ENCODE results near the gene SEC24C. TPM values are rescaled to one million over a fixed set of nuclear protein-coding genes. Genes with fewer than 3 reads are reported as not detected.

The SEC24C gene
- total RNA-seq, 1 donor from 2014 or later: 119 TPM

DNA sequence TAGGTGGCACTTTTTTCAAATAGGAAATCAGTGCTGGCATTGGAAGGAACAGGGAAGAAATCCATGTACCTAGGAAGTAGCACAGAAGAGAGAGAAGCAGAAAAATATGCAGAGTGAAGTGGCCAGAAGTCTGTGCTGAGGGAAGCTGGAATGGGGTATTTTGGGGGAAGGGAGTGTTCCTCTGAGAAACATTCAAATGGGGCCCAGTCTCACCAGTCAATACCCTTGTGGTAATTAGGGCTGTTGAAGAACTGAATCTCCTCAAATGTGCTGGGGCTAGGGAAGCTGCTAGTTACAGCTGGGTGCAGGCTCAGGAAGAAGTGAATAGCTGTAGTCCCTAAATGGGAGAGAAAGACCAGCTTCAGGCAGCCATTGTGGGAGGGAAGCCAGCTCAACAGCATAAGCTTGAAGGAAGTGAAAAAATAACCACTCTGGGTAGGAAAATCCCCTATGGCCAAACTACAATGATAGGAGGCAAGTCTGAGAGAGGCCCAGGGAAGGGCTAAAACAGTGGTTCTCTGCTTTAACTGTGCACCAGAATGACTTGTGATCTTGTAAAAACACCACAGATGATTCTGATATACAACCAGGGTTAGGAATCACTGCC lies 59.6 kb downstream of the SEC24C start:
- H3K27me3 Mint-ChIP-seq (ENCODE audit: low read depth): no peaks in the 10 kb centered on the region
- H3K4me1 Mint-ChIP-seq (ENCODE audit: low read depth): peaks cover 19% of the 10 kb centered on the region
- no peaks in the 10 kb centered on the region for H3K9me3 Mint-ChIP-seq
- peaks cover 83% of the 10 kb centered on the region for H3K36me3 Mint-ChIP-seq (ENCODE audit: low read depth)
- intact Hi-C loops (cut with micrococcal nuclease): loop anchor here (1.0 kb wide), 1 partner anchor 18 kb away; the partner anchor contains the start of gene ZSWIM8
- H3K27ac Mint-ChIP-seq: peak overlapping the region; percentile 71
- H3K4me3 Mint-ChIP-seq (ENCODE audit: low read depth): no peak overlapping the region
- DNase-seq (ENCODE audit: low spot score): no peak

DNA sequence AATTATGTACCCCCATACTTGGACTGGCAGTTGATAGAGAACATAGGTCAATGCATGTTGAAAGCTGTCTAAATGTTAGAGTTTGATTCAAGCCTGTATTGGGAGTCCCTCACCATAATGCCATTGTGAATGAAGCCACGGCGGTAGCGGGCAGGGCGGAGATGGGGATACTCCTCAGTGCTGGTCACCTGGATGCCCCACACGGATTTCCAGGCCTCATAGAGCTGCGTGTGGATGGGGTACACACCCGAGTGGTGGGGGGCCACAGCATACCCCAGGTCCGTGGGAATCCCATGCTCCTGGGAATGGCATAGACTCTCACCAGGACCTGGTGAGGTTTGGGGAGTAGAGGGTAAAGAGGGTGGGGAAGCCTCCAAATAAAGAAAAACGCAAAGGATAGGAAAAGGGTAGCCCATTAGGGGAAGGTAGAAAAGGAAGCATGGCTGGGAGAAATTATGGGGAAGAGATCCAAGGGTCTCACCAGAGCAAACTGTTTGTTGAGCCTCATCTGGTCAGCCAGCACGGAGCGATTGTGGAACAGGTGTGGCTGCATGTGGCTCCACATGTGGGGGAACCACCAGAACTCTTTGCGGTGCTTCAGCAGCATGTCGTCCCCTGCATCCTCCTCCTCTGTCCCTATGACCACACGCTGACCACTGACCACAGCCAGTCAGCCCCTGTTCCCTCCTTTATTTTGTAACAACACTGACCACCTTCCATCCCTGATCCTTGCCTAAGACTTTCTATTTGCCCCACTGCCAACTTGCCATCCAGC lies 62.2 kb downstream of the SEC24C start:
- H3K9me3 Mint-ChIP-seq: no peaks in the 10 kb centered on the region
- H3K27me3 Mint-ChIP-seq (ENCODE audit: low read depth): no peaks in the 10 kb centered on the region
- no peak for DNase-seq (ENCODE audit: low spot score)
- intact Hi-C loops (cut with micrococcal nuclease): no loop called here
- H3K36me3 Mint-ChIP-seq (ENCODE audit: low read depth): peaks cover 77% of the 10 kb centered on the region
- peaks cover 34% of the 10 kb centered on the region for H3K4me1 Mint-ChIP-seq (ENCODE audit: low read depth)
- no peak overlapping the region for H3K4me3 Mint-ChIP-seq (ENCODE audit: low read depth)
- H3K27ac Mint-ChIP-seq: no peak overlapping the region

DNA sequence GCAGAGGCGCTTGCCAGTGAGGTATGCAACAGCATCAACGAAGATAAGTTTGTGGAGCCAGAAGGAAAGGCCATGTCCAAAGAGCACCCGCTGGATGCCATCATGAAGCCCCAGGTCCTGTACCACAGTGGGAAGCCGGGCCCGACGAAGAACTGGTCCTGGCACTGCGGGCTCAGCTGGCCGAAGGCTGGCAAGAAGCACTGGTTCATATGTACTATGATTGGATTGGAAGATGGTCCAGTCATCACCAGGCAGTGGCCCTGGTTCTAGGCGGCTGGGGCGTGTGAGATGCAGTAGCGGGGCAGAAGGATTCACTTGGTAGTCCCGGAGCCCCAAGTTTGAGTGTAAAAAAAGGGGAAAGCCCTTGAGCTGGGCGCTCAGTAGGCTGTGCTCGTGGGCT lies 63.3 kb downstream of the SEC24C start:
- Mint-ChIP-seq H3K4me3 (ENCODE audit: low read depth) (no peak overlapping the region), H3K27ac (no peak overlapping the region)
- intact Hi-C loops (cut with micrococcal nuclease): no loop called here

DNA sequence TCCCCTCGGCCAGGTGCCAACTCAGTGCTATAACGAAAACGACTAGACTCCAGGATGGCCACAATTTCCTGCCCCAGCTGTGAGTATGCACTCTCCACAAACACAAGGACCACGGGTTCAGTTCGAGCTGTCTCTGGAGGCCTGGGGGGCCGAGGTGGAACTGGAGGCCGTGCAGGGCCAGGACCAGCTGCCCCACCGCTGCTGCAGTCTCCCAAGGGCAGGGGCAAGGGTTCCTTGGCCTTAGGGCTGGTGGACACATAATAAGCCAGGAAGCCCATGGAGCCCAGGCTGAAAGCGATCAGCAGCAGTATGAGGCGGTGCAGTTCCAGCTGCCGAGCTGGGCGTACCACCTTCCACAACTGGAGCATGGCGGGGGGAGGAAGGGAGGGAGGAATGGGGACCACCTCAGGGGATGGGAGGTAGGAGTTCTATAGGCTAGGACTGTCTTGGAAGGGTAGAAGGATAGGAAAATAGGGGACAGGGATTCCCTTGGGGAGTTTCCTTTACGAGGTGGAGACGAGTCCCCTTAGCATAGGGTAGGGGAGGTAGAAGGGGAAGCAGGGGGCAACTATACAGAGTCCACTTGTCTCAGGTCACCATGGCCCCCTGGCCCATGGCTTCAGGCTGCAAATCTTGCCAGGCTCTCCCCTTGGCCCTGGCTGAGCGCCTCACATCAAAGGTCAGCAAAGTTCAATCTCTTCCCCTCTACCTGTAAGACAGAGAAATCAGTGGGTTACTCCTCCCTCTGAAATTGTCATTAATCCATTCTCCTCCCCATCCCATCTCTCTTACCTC lies 64.0 kb downstream of the SEC24C start:
- Mint-ChIP-seq H3K27me3 (ENCODE audit: low read depth) (no peaks in the 10 kb centered on the region), H3K4me1 (ENCODE audit: low read depth) (peaks cover 35% of the 10 kb centered on the region), H3K27ac (no peak overlapping the region), H3K36me3 (ENCODE audit: low read depth) (peaks cover 72% of the 10 kb centered on the region), H3K9me3 (no peaks in the 10 kb centered on the region), H3K4me3 (ENCODE audit: low read depth) (no peak overlapping the region)
- intact Hi-C loops (cut with micrococcal nuclease): no loop called here
- DNase-seq (ENCODE audit: low spot score): no peak

More for the DNA sequence above, 63.3 kb downstream of the SEC24C start:
- H3K36me3 Mint-ChIP-seq (ENCODE audit: low read depth): peaks cover 70% of the 10 kb centered on the region
- H3K9me3 Mint-ChIP-seq: no peaks in the 10 kb centered on the region
- H3K27me3 Mint-ChIP-seq (ENCODE audit: low read depth): no peaks in the 10 kb centered on the region
- H3K4me1 Mint-ChIP-seq (ENCODE audit: low read depth): peaks cover 34% of the 10 kb centered on the region
- DNase-seq (ENCODE audit: low spot score): no peak

DNA sequence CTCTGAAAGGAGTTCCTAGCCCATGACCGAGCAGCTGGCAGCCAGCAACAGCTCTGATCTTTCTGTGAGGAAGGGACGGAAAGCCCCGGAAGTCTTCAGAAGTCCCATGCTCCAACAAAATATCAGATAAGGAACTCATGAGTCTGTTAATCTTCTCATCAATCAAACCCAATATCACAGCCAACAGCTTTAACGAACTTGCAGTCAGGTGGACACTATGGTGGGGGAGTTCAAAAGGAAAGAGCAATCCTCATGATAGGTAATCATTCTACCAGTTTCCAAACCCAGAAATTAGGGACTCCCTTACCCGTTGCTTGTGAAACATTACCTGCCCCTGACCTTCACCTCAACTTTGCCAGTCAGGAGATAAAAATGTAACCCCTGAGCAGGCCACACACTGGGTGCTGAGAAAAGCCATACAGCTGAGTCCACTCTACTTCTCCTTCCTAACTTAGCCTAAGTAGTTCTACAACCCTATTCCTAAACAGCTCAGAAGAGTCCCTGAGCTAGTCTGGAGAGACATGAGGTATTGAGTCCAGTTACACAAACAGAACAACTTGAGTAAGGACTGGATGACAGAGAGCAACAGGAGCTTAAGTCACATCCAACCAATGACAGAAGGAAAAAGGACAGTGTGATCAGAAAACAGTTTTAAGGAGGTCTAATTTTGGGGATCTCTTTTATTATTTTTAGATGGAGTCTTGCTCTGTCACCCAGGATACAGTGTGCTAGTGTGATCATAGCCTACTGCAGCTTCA lies 65.1 kb downstream of the SEC24C start:
- Mint-ChIP-seq H3K27me3 (ENCODE audit: low read depth) (no peaks in the 10 kb centered on the region), H3K27ac (peak overlapping the region; percentile 65), H3K4me1 (ENCODE audit: low read depth) (peaks cover 28% of the 10 kb centered on the region), H3K9me3 (no peaks in the 10 kb centered on the region), H3K4me3 (ENCODE audit: low read depth) (peak overlapping the region; percentile 90), H3K36me3 (ENCODE audit: low read depth) (peaks cover 68% of the 10 kb centered on the region)
- intact Hi-C loops (cut with micrococcal nuclease): no loop called here
- DNase-seq (ENCODE audit: low spot score): no peak

DNA sequence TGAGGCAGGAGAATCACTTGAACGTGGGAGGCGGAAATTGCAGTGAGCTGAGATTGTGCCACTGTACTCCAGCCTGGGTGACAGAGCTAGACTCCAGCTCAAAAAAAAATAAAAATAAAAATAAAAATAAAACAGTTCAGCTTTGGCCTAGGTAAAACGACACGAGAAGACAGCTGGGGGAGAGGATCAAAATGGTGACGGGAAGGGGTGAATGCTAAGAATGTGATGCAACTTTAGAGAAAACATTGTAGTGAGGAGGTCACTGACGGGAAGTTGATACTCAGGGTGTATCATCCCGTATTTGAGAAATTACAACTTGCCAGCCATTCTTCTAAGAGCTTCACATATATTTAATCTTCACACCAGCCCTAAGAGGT lies 66.2 kb downstream of the SEC24C start:
- peak overlapping the region; percentile 90 for H3K4me3 Mint-ChIP-seq (ENCODE audit: low read depth)
- peak overlapping the region; percentile 94 for H3K27ac Mint-ChIP-seq
- DNase-seq (ENCODE audit: low spot score): no peak
- peaks cover 28% of the 10 kb centered on the region for H3K4me1 Mint-ChIP-seq (ENCODE audit: low read depth)
- no peaks in the 10 kb centered on the region for H3K9me3 Mint-ChIP-seq
- no peaks in the 10 kb centered on the region for H3K27me3 Mint-ChIP-seq (ENCODE audit: low read depth)
- peaks cover 64% of the 10 kb centered on the region for H3K36me3 Mint-ChIP-seq (ENCODE audit: low read depth)
- intact Hi-C loops (cut with micrococcal nuclease): loop anchor here (5.0 kb wide), 1 partner anchor 38 kb away; a partner anchor contains a TSS

DNA sequence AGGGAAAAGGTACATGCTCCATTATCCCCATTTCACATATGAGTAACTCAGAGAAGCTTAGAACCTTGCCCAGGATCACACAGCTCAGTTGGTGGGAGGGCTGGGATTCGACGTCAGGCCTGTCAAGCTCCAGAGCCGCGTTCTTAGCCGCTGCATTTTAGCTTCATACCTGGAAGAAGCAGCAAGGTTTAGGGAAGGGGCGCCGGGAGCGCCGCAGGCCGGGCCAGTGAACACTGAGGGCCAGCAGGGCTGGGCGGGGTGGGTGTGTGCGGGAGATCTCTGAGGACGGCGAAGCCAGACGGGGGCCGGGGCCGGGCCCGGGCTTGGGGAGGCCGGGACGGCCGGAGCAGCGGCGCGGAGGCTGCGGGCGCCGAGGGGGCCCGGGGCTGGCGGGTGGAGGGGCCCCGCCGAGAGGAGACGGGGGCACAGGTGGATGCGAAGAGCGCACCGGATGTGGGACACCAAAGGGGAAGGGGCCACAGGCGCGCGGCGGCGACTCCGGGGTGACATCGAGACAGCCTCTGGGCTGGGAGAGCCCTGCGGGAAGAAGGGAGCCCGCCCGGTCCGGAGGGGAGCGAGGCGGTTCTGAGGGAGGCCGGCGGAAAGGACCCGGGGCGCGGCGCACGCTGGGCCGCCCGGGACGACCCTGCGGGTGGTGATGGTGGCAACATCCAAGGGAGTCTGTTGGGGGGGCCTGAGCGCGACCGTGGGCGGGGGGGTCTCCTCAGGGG lies 66.7 kb downstream of the SEC24C start:
- H3K4me3 Mint-ChIP-seq (ENCODE audit: low read depth): peak overlapping the region; percentile 90
- no peaks in the 10 kb centered on the region for H3K9me3 Mint-ChIP-seq
- peak; percentile 63 for DNase-seq (ENCODE audit: low spot score)
- H3K4me1 Mint-ChIP-seq (ENCODE audit: low read depth): peaks cover 28% of the 10 kb centered on the region
- intact Hi-C loops (cut with micrococcal nuclease): loop anchor here (1.0 to 5.0 kb wide), 3 partner anchors 26 to 340 kb away; partner anchors contain the start of genes ADK and ZSWIM8
- no peaks in the 10 kb centered on the region for H3K27me3 Mint-ChIP-seq (ENCODE audit: low read depth)
- peaks cover 62% of the 10 kb centered on the region for H3K36me3 Mint-ChIP-seq (ENCODE audit: low read depth)
- peak overlapping the region; percentile 94 for H3K27ac Mint-ChIP-seq

DNA sequence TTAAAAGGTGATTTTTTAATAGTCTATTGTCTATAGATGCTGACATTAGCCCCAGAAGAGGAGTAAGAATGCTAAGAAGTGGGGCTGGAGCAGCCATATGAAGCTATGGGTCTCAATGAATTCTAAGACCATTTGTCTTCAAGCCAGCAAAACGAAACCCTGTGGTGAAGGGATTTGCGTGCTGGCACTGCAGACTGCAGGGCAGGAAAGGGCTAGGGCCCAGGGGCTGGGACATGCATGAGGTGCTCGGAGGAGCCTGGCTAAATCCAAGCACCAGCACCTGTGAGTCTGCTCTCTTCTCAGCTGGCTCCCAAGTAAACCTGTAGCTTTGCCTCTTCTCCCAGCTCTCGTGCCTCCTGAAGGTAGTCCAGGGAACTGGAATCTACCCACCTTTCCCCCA lies 68.5 kb downstream of the SEC24C start:
- no peaks in the 10 kb centered on the region for H3K9me3 Mint-ChIP-seq
- peak overlapping the region; percentile 52 for H3K27ac Mint-ChIP-seq
- H3K27me3 Mint-ChIP-seq (ENCODE audit: low read depth): no peaks in the 10 kb centered on the region
- peaks cover 58% of the 10 kb centered on the region for H3K36me3 Mint-ChIP-seq (ENCODE audit: low read depth)
- H3K4me3 Mint-ChIP-seq (ENCODE audit: low read depth): peak overlapping the region; percentile 54
- intact Hi-C loops (cut with micrococcal nuclease): loop anchor here (5.0 kb wide), 1 partner anchor 40 kb away; a partner anchor contains a TSS
- no peak for DNase-seq (ENCODE audit: low spot score)
- H3K4me1 Mint-ChIP-seq (ENCODE audit: low read depth): peaks cover 22% of the 10 kb centered on the region

DNA sequence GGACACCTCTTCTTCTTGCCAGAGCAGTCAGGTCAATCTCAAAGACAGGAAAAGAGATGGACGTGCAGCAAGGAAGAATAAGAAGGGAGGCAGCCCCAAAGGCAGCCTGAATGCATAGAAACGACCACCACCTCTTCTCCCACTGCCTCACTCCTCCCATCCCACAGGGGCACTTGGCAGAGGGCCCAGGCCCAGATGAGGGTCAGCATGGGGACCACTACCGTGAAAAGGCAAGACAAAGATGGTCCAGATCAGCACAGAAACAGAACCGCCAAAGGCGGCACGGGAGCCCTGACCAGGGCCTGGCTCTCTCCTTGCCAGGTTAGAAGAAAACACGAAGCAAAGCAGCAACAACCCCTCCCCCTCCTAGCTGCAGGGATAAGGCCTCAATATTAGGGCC lies 69.2 kb downstream of the SEC24C start:
- no peak for DNase-seq (ENCODE audit: low spot score)
- intact Hi-C loops (cut with micrococcal nuclease): loop anchor here (5.0 kb wide), 1 partner anchor 41 kb away; a partner anchor contains a TSS
- H3K27me3 Mint-ChIP-seq (ENCODE audit: low read depth): no peaks in the 10 kb centered on the region
- peaks cover 52% of the 10 kb centered on the region for H3K36me3 Mint-ChIP-seq (ENCODE audit: low read depth)
- H3K27ac Mint-ChIP-seq: no peak overlapping the region
- H3K4me1 Mint-ChIP-seq (ENCODE audit: low read depth): peaks cover 21% of the 10 kb centered on the region
- H3K4me3 Mint-ChIP-seq (ENCODE audit: low read depth): no peak overlapping the region
- no peaks in the 10 kb centered on the region for H3K9me3 Mint-ChIP-seq

DNA sequence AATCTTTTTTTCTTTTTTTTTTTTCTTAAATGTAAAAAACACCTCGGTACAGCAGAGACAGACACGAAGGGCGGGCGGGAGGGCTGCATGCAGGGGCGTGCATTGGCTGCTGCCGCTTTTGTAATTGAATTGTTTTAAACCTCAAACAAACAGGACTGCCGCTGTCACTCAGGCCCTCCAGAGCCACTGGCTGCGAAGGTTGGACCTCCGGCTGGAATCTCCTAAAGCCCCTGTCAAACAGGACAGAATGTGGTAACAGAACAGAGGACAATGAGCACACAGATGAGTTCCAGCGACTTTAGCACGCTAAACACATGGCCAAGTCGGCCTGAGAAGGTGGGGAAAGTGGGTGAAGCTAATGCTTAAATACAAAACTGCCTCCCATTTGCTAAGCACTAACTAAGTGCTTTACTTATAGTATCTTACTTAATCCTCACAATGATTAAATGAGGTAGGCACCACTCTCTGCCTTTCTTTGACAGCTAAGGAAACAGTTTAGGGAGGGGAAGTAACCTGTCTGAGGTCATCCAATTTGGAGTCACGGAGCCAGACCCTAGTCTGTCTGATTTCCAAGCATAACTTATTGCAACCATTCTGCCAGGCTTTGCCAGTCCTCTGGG lies 70.2 kb downstream of the SEC24C start:
- H3K4me3 Mint-ChIP-seq (ENCODE audit: low read depth): no peak overlapping the region
- H3K27ac Mint-ChIP-seq: no peak overlapping the region
- H3K27me3 Mint-ChIP-seq (ENCODE audit: low read depth): no peaks in the 10 kb centered on the region
- H3K9me3 Mint-ChIP-seq: no peaks in the 10 kb centered on the region
- peaks cover 10% of the 10 kb centered on the region for H3K4me1 Mint-ChIP-seq (ENCODE audit: low read depth)
- intact Hi-C loops (cut with micrococcal nuclease): loop anchor here (5.0 kb wide), 1 partner anchor 42 kb away; a partner anchor contains a TSS
- peaks cover 41% of the 10 kb centered on the region for H3K36me3 Mint-ChIP-seq (ENCODE audit: low read depth)
- no peak for DNase-seq (ENCODE audit: low spot score)

DNA sequence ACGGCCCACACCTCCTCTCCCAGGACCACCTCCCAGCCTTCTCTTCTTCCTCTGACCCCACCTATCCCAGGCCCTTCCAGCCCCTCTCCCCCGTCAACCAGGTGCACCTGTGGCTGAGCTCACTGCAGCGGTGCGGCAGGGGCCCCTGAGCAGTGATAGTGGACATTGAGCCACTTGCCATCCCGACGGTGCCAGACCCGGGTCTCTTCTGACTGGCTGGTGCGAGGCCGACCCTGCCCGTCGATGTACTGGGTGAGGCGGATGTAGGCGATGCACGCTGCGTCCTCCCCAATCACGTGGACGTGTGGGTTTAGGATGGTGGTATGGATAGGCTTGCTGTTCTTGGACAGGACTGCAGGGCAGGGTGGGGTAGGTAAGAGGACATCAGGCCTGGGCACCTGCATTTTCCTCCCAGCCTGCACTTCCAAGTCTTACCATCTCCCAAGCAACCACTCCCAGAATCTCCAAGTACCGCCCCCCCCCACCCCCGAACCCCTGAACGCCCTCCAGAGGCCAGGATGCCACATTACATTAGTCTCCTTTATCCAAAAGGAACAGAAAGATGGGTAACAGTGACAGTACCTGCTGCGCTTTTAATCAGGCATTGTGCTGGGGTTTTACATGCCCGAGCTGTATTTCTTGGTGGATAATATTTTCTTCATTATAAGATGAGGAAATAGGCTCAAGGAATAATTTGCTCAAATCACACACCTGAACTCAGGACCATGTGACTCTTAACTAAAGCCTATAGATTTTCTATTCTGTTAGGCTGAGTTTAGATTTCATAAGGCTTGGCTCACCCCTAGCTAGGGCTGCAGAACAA lies 70.9 kb downstream of the SEC24C start:
- no peak overlapping the region for H3K27ac Mint-ChIP-seq
- H3K4me1 Mint-ChIP-seq (ENCODE audit: low read depth): peaks cover 4% of the 10 kb centered on the region
- DNase-seq (ENCODE audit: low spot score): no peak
- H3K27me3 Mint-ChIP-seq (ENCODE audit: low read depth): no peaks in the 10 kb centered on the region
- peaks cover 39% of the 10 kb centered on the region for H3K36me3 Mint-ChIP-seq (ENCODE audit: low read depth)
- intact Hi-C loops (cut with micrococcal nuclease): loop anchor here (5.0 kb wide), 1 partner anchor 43 kb away; a partner anchor contains a TSS
- no peaks in the 10 kb centered on the region for H3K9me3 Mint-ChIP-seq
- no peak overlapping the region for H3K4me3 Mint-ChIP-seq (ENCODE audit: low read depth)

Measured in activated T-helper 2 cell treated with anti-CD3 and anti-CD28 coated beads, Interferon-gamma antibody, Interleukin-2, Interleukin-4, amounts not matched to agents 10 μg/mL and 5 μg/mL and 100 μg/mL, durations not matched to agents 14 hours and 24 hours and 36 hours (primary cell).